ENCODE results near the gene SMARCE1. TPM values are rescaled to one million over a fixed set of nuclear protein-coding genes. Genes with fewer than 3 reads are reported as not detected.

SMARCE1 gene
- total RNA-seq, result 10 to 100 TPM; 83.9 to 87.6 TPM
- polyA plus RNA-seq (ENCODE audit: insufficient read length in 6 of 6), result 100 to 1,000 TPM; 217 to 262 (median 235) TPM
- long read RNA-seq, donor 1, full-length matches to known transcripts, result 221 of 298 reads
- long read RNA-seq, donor 1, partial matches to known transcripts, result 77 of 298 reads
- long read RNA-seq, donor 1, other reads (novel, unspliced or antisense), result 0 of 298 reads
- long read RNA-seq, donor 2, full-length matches to known transcripts, result 175 of 266 reads
- long read RNA-seq, donor 2, partial matches to known transcripts, result 91 of 266 reads
- long read RNA-seq, donor 2, other reads (novel, unspliced or antisense), result 0 of 266 reads
- long read RNA-seq, donor 3, full-length matches to known transcripts, result 141 of 163 reads
- long read RNA-seq, donor 3, partial matches to known transcripts, result 22 of 163 reads
- long read RNA-seq, donor 3, other reads (novel, unspliced or antisense), result 0 of 163 reads
- long read RNA-seq, donor 4, full-length matches to known transcripts, result 26 of 42 reads
- long read RNA-seq, donor 4, partial matches to known transcripts, result 15 of 42 reads
- long read RNA-seq, donor 4, other reads (novel, unspliced or antisense), result 1 of 42 reads
- long read RNA-seq, donor 5, full-length matches to known transcripts, result 133 of 148 reads
- long read RNA-seq, donor 5, partial matches to known transcripts, result 15 of 148 reads
- long read RNA-seq, donor 5, other reads (novel, unspliced or antisense), result 0 of 148 reads
- long read RNA-seq, donor 6, full-length matches to known transcripts, result 171 of 212 reads
- long read RNA-seq, donor 6, partial matches to known transcripts, result 41 of 212 reads
- long read RNA-seq, donor 6, other reads (novel, unspliced or antisense), result 0 of 212 reads
- long read RNA-seq, donor 7, full-length matches to known transcripts, result 80 of 80 reads
- long read RNA-seq, donor 7, partial matches to known transcripts, result 0 of 80 reads
- long read RNA-seq, donor 7, other reads (novel, unspliced or antisense), result 0 of 80 reads
- long read RNA-seq, donor 8, full-length matches to known transcripts, result 131 of 149 reads
- long read RNA-seq, donor 8, partial matches to known transcripts, result 18 of 149 reads
- long read RNA-seq, donor 8, other reads (novel, unspliced or antisense), result 0 of 149 reads
- long read RNA-seq, donor 9, full-length matches to known transcripts, result 1 of 1 reads
- long read RNA-seq, donor 9, partial matches to known transcripts, result 0 of 1 reads
- long read RNA-seq, donor 9, other reads (novel, unspliced or antisense), result 0 of 1 reads
- long read RNA-seq, donor 10, full-length matches to known transcripts, result 8 of 14 reads
- long read RNA-seq, donor 10, partial matches to known transcripts, result 5 of 14 reads
- long read RNA-seq, donor 10, other reads (novel, unspliced or antisense), result 1 of 14 reads
- long read RNA-seq, donor 11, result 0 reads
- long read RNA-seq, donor 12, full-length matches to known transcripts, result 124 of 159 reads
- long read RNA-seq, donor 12, partial matches to known transcripts, result 35 of 159 reads
- long read RNA-seq, donor 12, other reads (novel, unspliced or antisense), result 0 of 159 reads

DNA sequence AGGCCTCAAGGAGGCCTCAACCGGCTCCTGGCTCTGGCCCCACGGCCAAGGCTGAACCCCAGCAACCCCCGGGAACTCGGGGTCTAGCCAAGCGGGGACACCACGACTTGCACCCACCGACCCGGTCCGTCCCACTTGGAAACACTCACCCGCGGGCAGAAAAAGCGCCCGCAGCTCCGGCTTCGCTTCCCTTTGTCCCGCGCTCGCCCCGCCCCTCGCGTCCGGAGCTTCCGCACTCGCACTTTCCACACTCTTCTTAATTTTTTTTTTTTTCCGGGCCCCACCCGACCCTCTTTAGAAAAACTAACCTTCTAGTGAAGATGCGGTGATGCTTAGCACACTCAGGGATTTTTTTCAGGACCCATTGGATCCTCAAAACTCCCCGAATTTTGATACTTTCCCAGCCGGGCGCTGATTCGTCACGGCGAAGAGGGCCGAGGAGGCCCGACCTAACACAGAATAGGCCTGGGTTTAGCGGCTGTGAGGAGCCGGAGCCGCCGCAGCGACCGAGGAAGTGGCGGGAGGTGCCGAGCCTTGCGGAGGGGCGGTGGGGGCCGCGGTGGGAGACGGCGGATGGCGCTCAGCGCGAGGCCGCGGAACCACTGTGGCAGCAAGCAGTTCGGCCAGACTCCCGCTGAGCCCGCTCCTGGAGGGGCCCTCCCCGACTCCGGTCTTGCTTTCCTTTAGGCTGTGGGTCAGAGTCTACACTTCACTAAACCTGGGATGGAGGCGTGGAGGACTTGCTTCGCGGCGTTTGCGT, at the start of gene SMARCE1:
Gene SMARCE1 (minus strand): TSS at position 195 of the 760 bp plus-strand sequence. CDS start 2,016 bp downstream, outside the sequence.
- Histone ChIP-seq H3K36me3 (peaks cover 0 to 18% of the 10 kb centered on the region in 2 donors), H3K4me1 (peaks cover 8 to 36% of the 10 kb centered on the region in 2 donors), H3K27me3 (no peaks in the 10 kb centered on the region), H3K9me3 (no peaks in the 10 kb centered on the region), H3K27ac (peak within 1 kb of the TSS; percentile 98 to 99), H3K4me3 (peak within 1 kb of the TSS; percentile 71 to 72)
- peak; percentile 72 to 93 (median 82) for DNase-seq
- ATAC-seq, result peak; percentile 91
- TF ChIP-seq, protein P1, sequence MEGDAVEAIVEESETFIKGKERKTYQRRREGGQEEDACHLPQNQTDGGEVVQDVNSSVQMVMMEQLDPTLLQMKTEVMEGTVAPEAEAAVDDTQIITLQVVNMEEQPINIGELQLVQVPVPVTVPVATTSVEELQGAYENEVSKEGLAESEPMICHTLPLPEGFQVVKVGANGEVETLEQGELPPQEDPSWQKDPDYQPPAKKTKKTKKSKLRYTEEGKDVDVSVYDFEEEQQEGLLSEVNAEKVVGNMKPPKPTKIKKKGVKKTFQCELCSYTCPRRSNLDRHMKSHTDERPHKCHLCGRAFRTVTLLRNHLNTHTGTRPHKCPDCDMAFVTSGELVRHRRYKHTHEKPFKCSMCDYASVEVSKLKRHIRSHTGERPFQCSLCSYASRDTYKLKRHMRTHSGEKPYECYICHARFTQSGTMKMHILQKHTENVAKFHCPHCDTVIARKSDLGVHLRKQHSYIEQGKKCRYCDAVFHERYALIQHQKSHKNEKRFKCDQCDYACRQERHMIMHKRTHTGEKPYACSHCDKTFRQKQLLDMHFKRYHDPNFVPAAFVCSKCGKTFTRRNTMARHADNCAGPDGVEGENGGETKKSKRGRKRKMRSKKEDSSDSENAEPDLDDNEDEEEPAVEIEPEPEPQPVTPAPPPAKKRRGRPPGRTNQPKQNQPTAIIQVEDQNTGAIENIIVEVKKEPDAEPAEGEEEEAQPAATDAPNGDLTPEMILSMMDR (IDR thresholded peaks at IDR 0.05), result no peak
- intact Hi-C loops (cut with DNase I), result no loop called here

DNA sequence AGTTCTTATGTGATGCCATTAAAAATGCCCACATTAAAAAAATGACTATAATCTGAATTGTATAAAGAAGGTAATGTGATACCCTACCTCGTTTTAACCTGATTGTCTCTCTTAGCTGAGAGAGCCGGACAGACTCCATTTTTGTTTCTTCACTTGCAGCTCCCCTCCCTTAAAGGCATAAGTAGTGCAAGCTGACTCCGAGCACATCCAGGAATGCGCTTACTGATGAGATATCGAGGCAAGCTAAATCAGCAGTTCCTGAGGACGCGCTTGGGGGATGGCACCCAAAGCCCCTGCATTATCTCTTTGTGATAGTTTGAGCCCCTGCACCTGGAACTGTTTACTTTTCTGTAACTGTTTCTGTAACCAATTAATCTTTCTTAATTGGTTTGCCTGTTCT, 49.7 kb upstream of the SMARCE1 start:
- H3K4me3 ChIP-seq, result no peak overlapping the region
- TF ChIP-seq, protein P1 (IDR thresholded peaks at IDR 0.05), result no peak
- H3K36me3 ChIP-seq, result no peaks in the 10 kb centered on the region
- H3K9me3 ChIP-seq, result no peaks in the 10 kb centered on the region
- no peak for ATAC-seq
- peaks cover 5 to 8% of the 10 kb centered on the region in 2 donors for H3K4me1 ChIP-seq
- DNase-seq, result no peak
- H3K27me3 ChIP-seq, result peaks cover 0 to 6% of the 10 kb centered on the region in 2 donors
- intact Hi-C loops (cut with DNase I), result no loop called here
- no peak overlapping the region for H3K27ac ChIP-seq

DNA sequence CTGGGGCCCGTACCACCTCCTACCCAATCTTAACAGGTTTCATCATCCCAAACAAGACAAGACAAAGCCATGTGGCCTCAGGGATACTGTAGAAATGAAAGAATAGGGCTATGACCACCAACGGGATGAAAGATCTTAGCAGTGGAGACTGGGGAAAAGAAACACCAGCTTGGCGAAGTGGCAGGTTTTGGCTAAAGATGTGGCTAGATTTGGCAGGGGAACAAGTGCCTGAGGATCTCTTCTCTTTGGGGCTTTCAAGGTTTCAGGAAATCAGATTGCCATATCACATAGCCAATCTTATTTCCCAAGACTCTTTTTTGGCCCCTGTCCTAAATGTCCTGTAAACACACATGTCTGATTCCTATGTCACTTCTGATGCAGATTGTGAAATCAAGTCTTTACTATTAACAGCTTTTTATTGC, 49.0 kb upstream of the SMARCE1 start:
- Histone ChIP-seq H3K36me3 (no peaks in the 10 kb centered on the region), H3K27me3 (peaks cover 0 to 6% of the 10 kb centered on the region in 2 donors), H3K9me3 (no peaks in the 10 kb centered on the region), H3K4me1 (peaks cover 5 to 8% of the 10 kb centered on the region in 2 donors), H3K27ac (peak overlapping the region in 1 of 2 donors; percentile 14), H3K4me3 (no peak overlapping the region)
- DNase-seq, result no peak
- TF ChIP-seq, protein P1 (IDR thresholded peaks at IDR 0.05), result no peak
- intact Hi-C loops (cut with DNase I), result no loop called here
- ATAC-seq, result peak; percentile 44

DNA sequence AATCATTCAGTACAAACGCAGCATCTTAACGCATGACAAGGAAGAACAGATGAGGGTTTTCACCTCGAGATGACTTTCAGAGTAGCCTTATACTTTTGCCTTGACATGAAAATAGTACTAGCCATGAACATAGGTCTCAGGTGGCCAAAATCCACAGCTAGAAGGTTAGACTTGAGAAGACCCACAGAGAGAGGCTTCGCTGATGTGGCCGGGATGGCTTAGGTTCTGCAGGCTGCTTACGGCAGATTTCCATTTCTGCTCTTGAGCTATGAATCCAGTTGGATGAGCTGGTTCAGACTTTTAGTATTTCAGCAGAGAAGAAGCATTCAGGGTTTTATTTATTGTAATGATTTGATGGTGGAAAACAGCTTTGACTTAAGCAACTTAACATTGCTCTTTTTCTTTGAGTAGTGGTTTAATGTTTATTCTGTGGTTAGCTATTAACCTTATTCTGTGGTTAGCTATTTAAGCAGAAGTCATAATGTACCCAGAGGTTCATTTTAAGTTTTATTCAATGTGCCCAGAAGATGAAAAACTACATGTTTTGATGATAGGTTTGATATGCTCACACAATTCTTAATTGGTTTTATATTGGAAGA, 48.4 kb upstream of the SMARCE1 start:
- DNase-seq (no peak), ATAC-seq (peak; percentile 83)
- Histone ChIP-seq H3K4me3 (no peak overlapping the region), H3K27me3 (peaks cover 0 to 6% of the 10 kb centered on the region in 2 donors), H3K9me3 (no peaks in the 10 kb centered on the region), H3K27ac (no peak overlapping the region), H3K36me3 (no peaks in the 10 kb centered on the region), H3K4me1 (peaks cover 5 to 8% of the 10 kb centered on the region in 2 donors)
- TF ChIP-seq, protein P1 (IDR thresholded peaks at IDR 0.05), result no peak
- intact Hi-C loops (cut with DNase I), result no loop called here
